ENCODE measurements around the gene NCKAP5. TPM values are rescaled to one million over a fixed set of nuclear protein-coding genes. Genes with fewer than 3 reads are reported as not detected.

NCKAP5 gene
- total and polyA plus RNA-seq, 2 of the 8 experiments (the other 6 are each of a cell fraction or from before 2014, with no cell fraction given), result 0.27 to 0.86 TPM

DNA sequence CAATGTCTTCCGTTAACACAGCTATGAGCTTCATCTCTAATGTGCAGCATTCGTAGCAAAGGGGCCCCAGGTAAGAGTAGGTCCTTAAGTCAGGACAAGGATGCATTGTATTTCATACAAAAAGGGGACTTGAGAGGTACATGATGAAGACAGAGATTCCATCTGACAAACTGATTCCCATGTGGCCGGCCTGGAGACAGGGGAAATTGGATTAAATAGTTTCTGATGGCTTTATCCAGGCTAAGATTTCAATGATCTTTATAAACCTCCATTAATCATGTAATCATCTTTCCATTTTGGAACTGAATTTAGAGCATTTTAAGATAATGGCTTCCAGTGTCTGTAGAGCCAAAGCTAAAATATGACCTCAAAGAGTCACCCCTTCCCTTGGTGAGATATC, 111.3 kb downstream of the NCKAP5 start (continued):
- TF ChIP-seq RNF2 (IDR thresholded peaks at IDR 0.05; ENCODE audit: borderline replicate concordance, low read depth, low read length, missing control alignments, poor library complexity, severe bottlenecking) (no peak), CEBPB (IDR thresholded peaks at IDR 0.05; ENCODE audit: low read depth, low read length) (no peak), FOSL1 (IDR thresholded peaks at IDR 0.05; ENCODE audit: insufficient read depth, low read depth, low read length) (no peak), RBBP5 (IDR thresholded peaks at IDR 0.05; ENCODE audit: borderline replicate concordance, low read depth, low read length) (no peak), POU5F1 (IDR thresholded peaks at IDR 0.05; ENCODE audit: low read depth, low read length) (no peak), SP2 (IDR thresholded peaks at IDR 0.05; ENCODE audit: low read length) (no peak), CHD1 (IDR thresholded peaks at IDR 0.05; ENCODE audit: low read depth, low read length) (no peak), SIX5 (IDR thresholded peaks at IDR 0.05; ENCODE audit: low read depth, low read length) (no peak)
- TF ChIP-seq, protein P1, sequence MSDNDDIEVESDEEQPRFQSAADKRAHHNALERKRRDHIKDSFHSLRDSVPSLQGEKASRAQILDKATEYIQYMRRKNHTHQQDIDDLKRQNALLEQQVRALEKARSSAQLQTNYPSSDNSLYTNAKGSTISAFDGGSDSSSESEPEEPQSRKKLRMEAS (IDR thresholded peaks at IDR 0.05), result no peak
